Motor neuron (in vitro differentiated cells): ENCODE results near the gene PDE6B. TPM values are rescaled to one million over a fixed set of nuclear protein-coding genes. Genes with fewer than 3 reads are reported as not detected.

Experiments used
- ATAC-seq, 8 experiments: fragments of 200-7000 bp; cut with Tn5 transposase; replicated peaks in 6 of 8; 2 replicates each; pipeline ENCODE4 v1.8.0; 2021; ENCODE audit warnings: mild to moderate bottlenecking in 8 of 8, moderate library complexity in 8 of 8
- H3K27ac ChIP-seq, 2 donors: fragments of 250-450 bp; sonication (Bioruptor Pico); 2 replicates each; pipeline ENCODE4 v1.9.0; 2021; ENCODE audit warnings: antibody characterized with exemption in 2 of 2, mild to moderate bottlenecking in 2 of 2, moderate library complexity in 1 of 2
- H3K4me1 ChIP-seq, 2 donors: fragments of 250-450 bp; sonication (Bioruptor Pico); replicated peaks in 1 of 2; 2 replicates each; pipeline ENCODE4 v1.6.1; 2021; ENCODE audit warnings: antibody characterized with exemption in 2 of 2, mild to moderate bottlenecking in 2 of 2, moderate library complexity in 1 of 2
- H3K4me3 ChIP-seq, 5 donors: fragments of 250-450 bp; sonication (Bioruptor Pico); 2 replicates each; pipeline ENCODE4 v1.9.0; 2021; ENCODE audit warnings: antibody characterized with exemption in 5 of 5, mild to moderate bottlenecking in 5 of 5, moderate library complexity in 4 of 5
- WGBS, 10 experiments: fragments of 450-650 bp; shearing (Covaris generic); methylation state at CpG; one replicate each; pipeline ENCODE4 v1.0.0; 2022; 5-methylcytosine and 5-hydroxymethylcytosine counted together
- in situ Hi-C, 9 experiments: fragments of 400-800 bp; cut with MboI; loops; one replicate each; pipeline ENCODE4 v1.15.0; 2021; ENCODE audit warnings: low sequenced_read_pairs in 9 of 9, low pct_unique_long_range_greater_than_20kb in 2 of 9; ENCODE audit not compliant: unreplicated experiment in 9 of 9
- total RNA-seq, 8 experiments: library from RNA; unstranded; fragments of 300-600 nt; gene quantifications; 2 replicates each; pipeline versions ENCODE4 v1.2.3 to v1.2.4, GENCODE V29; 2022

Gene PDE6B
- total RNA-seq, result 1 to 10 TPM; 3.8 to 6.4 (median 4.9) TPM

GRCh38 chr4:624705-625590, at the start of gene PDE6B:
TSS of gene PDE6B (plus strand) at chr4:625573. CDS start at chr4:625627, 54 bp downstream.
- no peak within 1 kb of the TSS for H3K27ac ChIP-seq
- 0 to 87% (median 70%) methylated on average over 2 to 5 of the region's 21 CpGs; no CpG with 5 or more reads in 5 of the 10 experiments for WGBS, 10 experiments
- H3K4me3 ChIP-seq, result no peak within 1 kb of the TSS
- no peak for ATAC-seq
- no peaks in the 10 kb centered on the region for H3K4me1 ChIP-seq
- in situ Hi-C loops, result no loop called here

GRCh38 chr4:576245-576821, 49.0 kb upstream of the PDE6B start, which contains the start of gene TMEM271:
TSS of gene TMEM271 (minus strand) at chr4:576295. CDS start at chr4:576062, 233 bp downstream.
- peak in 5 of 8 experiments; percentile 67 to 79 (median 73) for ATAC-seq
- WGBS, 10 experiments, result no CpG with 5 or more reads among the region's 60 CpGs
- in situ Hi-C loops, result no loop called here
- Histone ChIP-seq H3K4me1 (peaks cover 11 to 18% of the 10 kb centered on the region in 2 donors), H3K27ac (peak within 1 kb of the TSS; percentile 82 to 93), H3K4me3 (peak within 1 kb of the TSS; percentile 54 to 70 (median 54))

- peak in 6 of 8 experiments; percentile 2 to 55 (median 48) for ATAC-seq
- in situ Hi-C loops, result no loop called here
- H3K4me3 ChIP-seq, result peak overlapping the region; percentile 37 to 61 (median 47)
- peak overlapping the region; percentile 73 to 93 for H3K27ac ChIP-seq
- no CpG with 5 or more reads among the region's 37 CpGs for WGBS, 10 experiments
- peaks cover 11 to 18% of the 10 kb centered on the region in 2 donors for H3K4me1 ChIP-seq
Observed at GRCh38 chr4:576991-577498, 48.3 kb upstream of the PDE6B start.

- ATAC-seq, result peak; percentile 24 to 65 (median 53)
- Histone ChIP-seq H3K4me1 (peaks cover 11 to 18% of the 10 kb centered on the region in 2 donors), H3K4me3 (peak overlapping the region; percentile 37 to 61 (median 47)), H3K27ac (peak overlapping the region; percentile 73 to 93)
- 0 to 8% (median 0%) methylated on average over 1 to 13 of the region's 52 CpGs; no CpG with 5 or more reads in 4 of the 10 experiments for WGBS, 10 experiments
- in situ Hi-C loops, result no loop called here
Observed at GRCh38 chr4:577499-578450, 47.6 kb upstream of the PDE6B start.

- peak overlapping the region; percentile 37 to 61 (median 47) for H3K4me3 ChIP-seq
- in situ Hi-C loops, result no loop called here
Observed at GRCh38 chr4:578451-579443, 46.6 kb upstream of the PDE6B start.

GRCh38 chr4:579543-580175, 45.7 kb upstream of the PDE6B start:
- WGBS, 10 experiments, result 0 to 92% (median 72%) methylated on average over 1 to 7 of the region's 11 CpGs; no CpG with 5 or more reads in 1 of the 10 experiments
- peaks cover 11 to 14% of the 10 kb centered on the region in 2 donors for H3K4me1 ChIP-seq
- no peak overlapping the region for H3K27ac ChIP-seq
- ATAC-seq, result no peak
- no peak overlapping the region for H3K4me3 ChIP-seq
- in situ Hi-C loops, result no loop called here

More at GRCh38 chr4:578451-579443, 46.6 kb upstream of the PDE6B start:
- no peak for ATAC-seq
- 0 to 80% (median 20%) methylated on average over 1 to 16 of the region's 32 CpGs; no CpG with 5 or more reads in 1 of the 10 experiments for WGBS, 10 experiments
- Histone ChIP-seq H3K27ac (peak overlapping the region in 1 of 2 donors; percentile 93), H3K4me1 (peaks cover 11 to 18% of the 10 kb centered on the region in 2 donors)

- 0 to 63% (median 32%) methylated on average over 2 to 6 of the region's 6 CpGs; no CpG with 5 or more reads in 1 of the 10 experiments for WGBS, 10 experiments
- in situ Hi-C loops, result no loop called here
- no peak for ATAC-seq
- no peak overlapping the region for H3K4me3 ChIP-seq
- no peak overlapping the region for H3K27ac ChIP-seq
- H3K4me1 ChIP-seq, result peaks cover 11 to 14% of the 10 kb centered on the region in 2 donors
Observed at GRCh38 chr4:581181-581580, 44.2 kb upstream of the PDE6B start.

GRCh38 chr4:581753-582361, 43.5 kb upstream of the PDE6B start:
- Histone ChIP-seq H3K27ac (no peak overlapping the region), H3K4me3 (no peak overlapping the region), H3K4me1 (peaks cover 11 to 14% of the 10 kb centered on the region in 2 donors)
- 0 to 73% (median 43%) methylated on average over 1 to 8 of the region's 9 CpGs for WGBS, 10 experiments
- in situ Hi-C loops, result no loop called here
- ATAC-seq, result no peak

- in situ Hi-C loops, result no loop called here
- ATAC-seq, result no peak
- 0 to 86% (median 67%) methylated on average over 1 to 2 of the region's 2 CpGs; no CpG with 5 or more reads in 1 of the 10 experiments for WGBS, 10 experiments
- no peak overlapping the region for H3K4me3 ChIP-seq
- peaks cover under 1 to 2% of the 10 kb centered on the region in 2 donors for H3K4me1 ChIP-seq
- no peak overlapping the region for H3K27ac ChIP-seq
Observed at GRCh38 chr4:583820-584219, 41.6 kb upstream of the PDE6B start.

GRCh38 chr4:587671-588350, 37.6 kb upstream of the PDE6B start:
- 23 to 92% (median 69%) methylated on average over 1 to 17 of the region's 25 CpGs; no CpG with 5 or more reads in 2 of the 10 experiments for WGBS, 10 experiments
- no peaks in the 10 kb centered on the region for H3K4me1 ChIP-seq
- ATAC-seq, result no peak
- in situ Hi-C loops, result no loop called here
- no peak overlapping the region for H3K4me3 ChIP-seq
- H3K27ac ChIP-seq, result no peak overlapping the region
